CD4-positive, alpha-beta T cell treated with Interferon gamma for 1 hour (primary cell): ENCODE data around the gene WDR6.
"Not testable (repeated sequence)": the region's sequence is repeated elsewhere in the genome, so short reads cannot be mapped to it uniquely, and the experiment has no call there.

Experiments used
- DNase-seq: peaks from one replicate; pipeline ENCODE4 v3.0.0-alpha.2; 2020

WDR6 gene

DNA sequence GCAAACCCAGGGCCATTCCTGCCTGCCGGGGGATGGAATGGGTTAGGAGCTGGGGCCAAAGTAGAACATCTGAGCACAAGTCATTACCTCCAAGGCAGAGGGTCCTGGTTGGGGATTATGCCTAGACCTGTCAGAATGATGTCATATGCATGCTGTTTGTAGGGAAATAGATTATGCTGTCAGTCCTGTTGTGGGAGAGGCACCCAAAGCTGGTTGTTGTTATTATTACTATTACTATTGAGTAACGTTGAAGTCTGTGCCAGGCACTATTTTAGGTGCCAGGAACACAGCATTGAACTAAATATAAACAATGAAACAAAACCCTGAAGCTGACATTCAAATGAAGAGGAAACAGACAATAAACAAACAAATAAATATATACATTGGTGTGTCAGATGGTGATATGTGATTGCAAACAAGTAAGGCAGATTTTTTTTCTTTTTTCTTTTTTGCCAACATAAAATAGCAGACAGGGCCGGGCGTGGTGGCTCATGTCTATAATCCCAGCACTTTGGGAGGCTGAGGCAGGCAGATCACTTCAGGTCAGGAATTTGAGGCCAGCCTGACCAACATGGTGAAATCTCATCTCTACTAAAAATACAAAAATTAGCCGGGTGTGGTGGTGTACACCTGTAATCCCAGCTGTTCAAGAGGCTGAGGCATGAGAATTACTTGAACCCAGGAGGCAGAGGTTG is 15.2 kb upstream of the WDR6 start:
- no peak for DNase-seq

- DNase-seq: no peak
Observed at GRCh38 chr3:48993834-48994233, 13.4 kb upstream of the WDR6 start.

GRCh38 chr3:48996640-48997039 is 10.6 kb upstream of the WDR6 start:
- DNase-seq: no peak

- no peak for DNase-seq
Observed at GRCh38 chr3:48997102-48997635, 10.0 kb upstream of the WDR6 start.

DNA sequence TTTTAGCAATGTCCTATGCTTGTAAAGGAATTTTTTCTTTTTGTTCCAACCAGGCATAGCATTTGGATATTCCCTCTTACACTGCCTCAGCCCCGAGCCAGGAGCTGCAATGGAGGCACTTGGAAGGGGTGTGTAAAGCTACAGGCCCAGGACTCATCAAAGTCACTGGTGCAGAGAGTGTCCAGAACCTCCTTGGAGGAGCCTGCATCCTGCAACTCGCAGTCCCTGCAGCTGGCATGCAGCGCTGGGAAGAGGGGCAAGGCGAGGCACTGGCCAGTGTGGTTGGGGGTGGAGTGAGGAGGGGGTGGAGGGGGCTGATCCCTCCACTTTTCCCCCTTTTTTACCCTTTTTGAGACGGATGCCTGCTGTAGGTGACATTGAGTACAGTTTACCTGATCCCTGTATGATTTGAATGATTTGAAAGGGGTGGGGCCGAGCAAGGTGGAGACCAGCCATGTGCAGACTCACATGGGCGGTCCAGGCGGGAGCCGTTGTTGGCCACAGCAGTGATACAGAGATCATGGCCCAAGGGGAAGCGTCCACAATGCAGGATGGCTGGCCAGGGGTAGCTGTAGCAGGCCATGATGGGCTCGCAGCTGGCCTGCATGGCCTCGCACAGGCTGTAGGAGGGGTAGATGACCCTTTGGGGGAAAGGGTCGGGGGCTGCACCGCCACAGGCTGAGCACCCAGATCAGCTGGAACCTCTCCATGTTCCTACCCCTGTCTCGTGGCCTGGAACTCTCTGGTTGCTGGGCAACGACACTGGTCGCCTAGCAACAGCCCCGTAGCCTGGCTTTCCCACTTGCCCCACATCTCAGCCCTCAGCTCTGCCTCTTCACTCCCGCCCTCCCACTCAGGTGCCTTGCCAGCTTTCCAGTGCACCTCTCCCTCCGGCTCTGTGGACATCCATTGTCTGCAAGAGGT is 9.2 kb upstream of the WDR6 start:
- no peak for DNase-seq

DNA sequence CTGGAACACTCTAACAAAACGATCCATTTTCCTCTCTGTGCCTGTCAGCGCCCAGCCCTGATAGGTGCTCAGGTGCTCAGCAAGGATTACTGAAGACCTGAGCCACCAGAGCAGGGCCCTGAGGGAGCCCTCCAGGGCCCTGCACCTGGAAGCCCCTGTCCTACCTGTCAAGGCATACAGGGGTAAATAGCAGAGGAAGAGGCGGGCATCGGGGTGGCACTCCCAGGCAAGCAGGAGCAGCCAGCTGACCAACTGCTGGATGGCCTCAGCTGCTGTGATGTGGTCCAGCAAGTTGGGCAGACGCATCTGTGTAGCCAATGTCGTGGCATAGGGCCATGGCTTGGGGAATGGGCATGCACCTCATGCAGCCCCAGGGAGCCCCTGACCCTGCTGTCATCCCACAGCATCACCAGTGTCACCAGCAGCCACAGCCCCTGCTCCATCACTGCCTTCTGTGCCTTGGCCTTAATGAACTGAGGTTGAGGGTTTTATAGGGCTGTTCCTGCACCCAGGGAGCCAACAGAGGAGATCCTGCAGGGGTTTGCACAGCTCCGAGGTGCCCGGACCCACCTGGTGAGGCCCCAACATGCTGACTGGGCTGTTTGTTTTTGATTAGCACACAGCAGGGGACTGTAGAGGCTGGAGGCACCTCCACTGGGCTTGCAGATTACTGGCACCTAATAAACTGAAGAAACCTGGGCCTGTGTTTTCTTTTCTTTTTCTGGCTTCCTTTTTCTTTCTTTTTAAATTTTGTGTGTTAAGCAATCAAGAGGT is 7.9 kb upstream of the WDR6 start:
- DNase-seq: no peak

GRCh38 chr3:49001155-49001554 is 6.0 kb upstream of the WDR6 start:
- DNase-seq: no peak

DNA sequence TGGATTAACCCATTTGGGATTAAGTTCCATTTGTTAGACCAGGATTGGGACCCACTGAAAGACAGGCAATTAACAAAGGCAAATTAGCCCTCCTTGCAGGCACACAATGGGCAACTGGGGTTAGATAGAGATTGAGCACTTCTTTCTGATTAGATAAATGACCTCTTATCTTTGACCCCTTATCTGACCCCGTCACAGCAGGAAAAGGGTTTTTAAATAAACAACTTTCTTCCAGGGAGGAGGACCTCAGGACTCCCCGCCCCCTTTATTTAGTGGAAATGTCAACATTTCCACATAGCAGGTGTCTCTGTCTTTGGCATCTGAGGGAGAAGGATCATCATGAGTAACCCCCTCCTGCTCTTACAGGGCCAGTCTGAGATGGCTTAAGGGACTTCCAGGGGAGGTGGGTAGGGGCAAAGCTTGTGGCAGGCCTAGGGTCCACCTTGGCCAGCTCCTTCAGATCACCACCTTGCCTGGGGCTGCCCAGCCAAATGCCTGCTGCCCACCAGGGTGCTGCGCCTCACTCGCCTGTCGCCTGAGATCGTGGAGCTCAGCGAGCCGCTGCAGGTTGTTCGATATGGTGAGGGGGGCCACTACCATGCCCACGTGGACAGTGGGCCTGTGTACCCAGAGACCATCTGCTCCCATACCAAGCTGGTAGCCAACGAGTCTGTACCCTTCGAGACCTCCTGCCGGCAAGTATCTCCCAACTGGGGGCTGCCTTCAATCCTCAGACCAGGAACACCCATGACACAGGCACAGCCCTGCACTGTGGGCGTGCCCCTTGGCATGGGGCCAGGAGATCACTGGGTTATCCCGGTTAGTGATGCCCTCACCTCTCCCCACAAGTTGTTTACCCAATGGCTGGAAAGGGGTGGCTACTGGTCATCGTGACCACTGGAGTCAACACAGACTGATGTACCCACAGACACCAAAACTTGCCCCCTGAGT is 2.6 kb upstream of the WDR6 start:
- no peak for DNase-seq

DNA sequence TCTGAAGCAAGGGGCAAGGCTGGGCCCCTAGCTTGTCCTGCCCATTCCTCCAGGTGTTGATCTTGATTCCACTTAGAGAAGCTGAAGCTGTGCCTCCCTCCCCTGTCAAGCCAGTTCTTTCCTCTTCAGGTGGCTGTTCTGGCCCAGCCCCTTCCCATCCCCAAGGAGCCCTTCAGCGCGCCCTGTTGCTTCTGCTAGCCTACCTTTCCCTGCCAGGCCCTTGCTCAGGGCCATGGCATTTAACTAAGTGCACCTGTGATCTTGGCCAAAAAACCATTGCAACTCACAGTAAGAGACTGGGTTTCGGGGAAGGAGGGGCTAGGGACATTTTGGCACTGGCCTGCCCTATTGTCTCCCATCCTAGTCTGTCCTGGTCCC is 1.9 kb upstream of the WDR6 start:
- DNase-seq: no peak

GRCh38 chr3:49005998-49006397 is 1.2 kb upstream of the WDR6 start:
- DNase-seq: no peak

DNA sequence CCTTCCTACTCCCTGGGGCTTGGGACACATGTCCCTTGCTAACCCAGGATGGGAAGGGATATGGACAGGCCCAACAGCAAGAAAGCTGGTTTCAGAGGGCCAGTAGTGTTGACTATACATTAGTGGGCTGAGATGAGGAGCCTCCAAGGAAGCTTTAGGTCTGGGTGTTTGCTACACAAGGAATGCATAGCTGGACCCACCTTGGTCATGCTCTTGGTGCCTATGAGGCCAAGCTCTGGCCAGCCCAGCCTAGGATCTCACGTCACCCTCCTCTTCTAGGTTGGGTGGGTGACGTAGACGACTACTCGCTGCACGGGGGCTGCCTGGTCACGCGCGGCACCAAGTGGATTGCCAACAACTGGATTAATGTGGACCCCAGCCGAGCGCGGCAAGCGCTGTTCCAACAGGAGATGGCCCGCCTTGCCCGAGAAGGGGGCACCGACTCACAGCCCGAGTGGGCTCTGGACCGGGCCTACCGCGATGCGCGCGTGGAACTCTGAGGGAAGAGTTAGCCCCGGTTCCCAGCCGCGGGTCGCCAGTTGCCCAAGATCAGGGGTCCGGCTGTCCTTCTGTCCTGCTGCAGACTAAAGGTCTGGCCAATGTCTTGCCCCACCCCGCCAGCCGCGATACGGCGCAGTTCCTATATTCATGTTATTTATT is 653 bp upstream of the WDR6 start:
- DNase-seq: no peak

DNA sequence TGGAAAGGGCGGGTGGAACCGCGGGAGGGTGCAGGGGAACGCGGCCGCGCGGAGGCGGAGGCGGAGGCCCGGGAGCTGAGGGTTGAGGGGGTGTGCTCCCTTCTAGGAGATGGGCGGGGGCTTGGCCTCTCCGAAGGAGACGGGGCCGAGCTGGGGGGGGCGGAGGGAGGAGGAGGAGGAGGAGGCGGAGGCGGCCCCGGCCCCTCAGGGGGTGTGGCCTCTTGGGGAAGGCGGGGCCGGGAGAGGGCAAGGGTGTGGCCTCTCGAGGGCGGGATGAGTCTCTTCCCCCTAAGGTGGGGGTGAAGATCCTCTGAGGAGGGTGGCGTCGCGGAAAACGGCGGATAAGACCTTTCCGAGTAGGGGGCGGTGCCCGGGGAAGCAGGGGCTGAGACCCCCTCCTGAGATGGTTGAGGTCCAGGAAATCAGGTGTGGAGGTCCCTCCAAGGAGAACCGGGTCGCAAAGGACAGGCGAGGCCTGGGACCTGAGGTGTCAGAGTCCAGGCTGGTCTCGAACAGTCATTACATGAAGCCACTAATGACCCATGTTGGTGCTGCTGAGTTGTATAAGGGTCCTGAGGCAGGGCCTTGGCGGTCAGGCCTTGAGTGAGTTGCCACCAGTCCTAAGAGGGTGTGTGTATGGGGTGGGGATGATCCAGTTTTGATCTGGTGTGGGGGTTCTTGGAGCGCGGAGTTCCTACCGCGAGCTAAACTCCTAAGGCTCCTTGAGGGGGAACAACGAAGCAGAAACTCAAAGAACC is 759 bp downstream of the WDR6 start:
- DNase-seq: peak; percentile 88

DNA sequence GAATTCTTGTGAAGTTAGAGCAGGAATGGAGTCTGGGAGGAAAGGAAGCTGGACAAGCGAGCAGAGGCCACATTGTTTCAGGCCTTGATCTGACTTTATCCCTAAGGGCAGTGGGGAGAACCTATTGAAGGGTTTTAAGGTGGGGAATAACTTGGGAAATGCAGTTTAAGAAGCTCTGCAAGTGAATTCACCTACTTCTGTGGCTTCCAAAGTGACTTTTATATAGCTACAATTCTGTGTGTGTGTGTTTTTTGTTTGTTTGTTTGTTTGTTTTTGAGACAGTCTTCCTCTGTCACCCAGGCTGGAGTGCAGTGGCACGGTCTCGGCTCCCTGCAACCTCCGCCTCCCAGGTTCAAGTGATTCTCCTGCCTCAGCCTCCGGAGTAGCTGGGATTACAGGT is 1.4 kb downstream of the WDR6 start:
- DNase-seq: not testable (repeated sequence)

DNA sequence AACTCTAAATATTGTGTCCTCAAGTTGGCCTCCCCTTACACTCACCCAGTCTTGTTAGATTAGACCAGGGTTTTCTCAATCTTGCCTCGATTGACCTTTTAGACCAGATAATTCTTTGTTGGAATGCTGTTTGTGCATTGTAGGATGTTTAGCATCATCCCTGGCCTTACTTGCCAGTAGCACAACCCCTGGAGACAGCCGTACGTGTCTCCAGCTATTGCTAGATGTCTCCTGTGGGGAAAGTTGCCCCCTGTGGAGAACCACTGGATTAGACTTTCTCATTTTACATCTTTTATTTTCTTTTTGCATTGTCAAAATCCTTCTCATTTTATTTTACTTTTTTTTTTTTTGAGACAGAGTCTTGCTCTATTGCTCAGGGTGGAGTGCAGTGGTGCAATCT is 2.2 kb downstream of the WDR6 start:
- no peak for DNase-seq

GRCh38 chr3:49012441-49013017 is 5.3 kb downstream of the WDR6 start:
- DNase-seq: no peak

GRCh38 chr3:49013113-49013737 is 6.0 kb downstream of the WDR6 start:
- no peak for DNase-seq

GRCh38 chr3:49013738-49014660 is 6.8 kb downstream of the WDR6 start:
- DNase-seq: peak; percentile 51

DNA sequence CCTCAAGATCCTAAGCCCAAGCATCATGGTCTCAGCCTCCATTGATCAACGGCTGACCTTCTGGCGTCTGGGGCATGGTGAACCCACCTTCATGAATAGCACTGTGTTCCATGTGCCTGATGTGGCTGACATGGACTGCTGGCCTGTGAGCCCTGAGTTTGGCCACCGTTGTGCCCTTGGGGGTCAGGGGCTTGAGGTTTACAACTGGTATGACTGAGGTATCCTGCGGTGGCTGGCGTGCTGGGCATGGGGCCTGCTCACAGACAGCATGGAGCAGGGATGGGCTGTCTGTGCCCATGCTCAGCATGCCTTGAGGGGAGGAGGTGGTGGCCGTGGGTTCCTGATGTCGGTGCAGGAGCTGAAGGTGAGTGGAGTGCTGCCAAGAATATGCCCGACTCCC is 7.9 kb downstream of the WDR6 start:
- DNase-seq: no peak

DNA sequence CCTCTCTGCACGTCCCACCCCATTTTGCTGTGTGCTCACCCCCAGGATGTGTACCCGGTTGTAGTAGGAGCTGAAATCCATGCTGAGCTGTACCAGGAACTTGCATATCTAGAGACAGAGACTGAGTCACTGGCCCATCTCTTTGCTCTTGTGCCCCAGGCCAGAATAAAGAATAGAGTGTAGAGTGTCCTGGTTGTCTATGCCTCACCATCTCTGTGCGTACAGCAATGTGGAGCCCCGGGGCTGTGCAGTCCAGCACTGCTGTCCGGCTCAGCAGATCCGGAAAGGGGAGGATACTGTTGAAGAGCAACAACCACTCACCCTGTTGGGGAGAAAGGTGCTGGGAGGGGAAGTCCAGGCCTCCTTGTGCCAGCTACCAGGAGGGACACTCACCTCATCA is 8.6 kb downstream of the WDR6 start:
- no peak for DNase-seq
